TTC549 (cell line): ENCODE measurements around the gene VWA7.

Experiments
- FAIRE-seq: peaks from 2 replicates; lab custom pipeline; 2012; peaks lifted over from hg19 to GRCh38; lab: Jason Lieb, UNC

Gene VWA7

DNA sequence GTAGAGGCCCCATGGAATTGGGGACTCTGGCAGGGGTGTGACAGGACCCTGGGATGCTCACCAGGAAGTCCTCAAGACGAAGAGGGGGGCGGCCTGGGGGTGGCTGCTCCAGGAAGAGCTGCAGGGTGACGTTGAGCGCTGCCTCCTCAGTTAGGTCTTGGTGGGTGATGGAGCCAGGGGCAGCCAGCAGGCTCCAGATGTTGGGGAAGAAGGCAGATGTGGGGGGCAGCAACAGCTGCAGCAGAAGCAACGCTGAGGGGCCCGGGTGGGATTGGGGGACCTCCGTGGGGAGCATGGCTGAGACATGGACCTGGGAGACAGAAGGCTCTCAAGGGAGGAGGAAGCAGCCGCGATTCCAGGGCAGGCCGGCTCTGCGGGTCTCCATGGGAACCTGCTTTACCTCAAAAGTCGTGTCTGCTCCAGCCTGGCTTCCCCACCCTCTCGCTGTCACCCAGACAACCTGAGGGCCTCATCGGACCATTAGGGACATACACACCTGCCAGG lies 591 bp downstream of the VWA7 start:
- no peak for FAIRE-seq

DNA sequence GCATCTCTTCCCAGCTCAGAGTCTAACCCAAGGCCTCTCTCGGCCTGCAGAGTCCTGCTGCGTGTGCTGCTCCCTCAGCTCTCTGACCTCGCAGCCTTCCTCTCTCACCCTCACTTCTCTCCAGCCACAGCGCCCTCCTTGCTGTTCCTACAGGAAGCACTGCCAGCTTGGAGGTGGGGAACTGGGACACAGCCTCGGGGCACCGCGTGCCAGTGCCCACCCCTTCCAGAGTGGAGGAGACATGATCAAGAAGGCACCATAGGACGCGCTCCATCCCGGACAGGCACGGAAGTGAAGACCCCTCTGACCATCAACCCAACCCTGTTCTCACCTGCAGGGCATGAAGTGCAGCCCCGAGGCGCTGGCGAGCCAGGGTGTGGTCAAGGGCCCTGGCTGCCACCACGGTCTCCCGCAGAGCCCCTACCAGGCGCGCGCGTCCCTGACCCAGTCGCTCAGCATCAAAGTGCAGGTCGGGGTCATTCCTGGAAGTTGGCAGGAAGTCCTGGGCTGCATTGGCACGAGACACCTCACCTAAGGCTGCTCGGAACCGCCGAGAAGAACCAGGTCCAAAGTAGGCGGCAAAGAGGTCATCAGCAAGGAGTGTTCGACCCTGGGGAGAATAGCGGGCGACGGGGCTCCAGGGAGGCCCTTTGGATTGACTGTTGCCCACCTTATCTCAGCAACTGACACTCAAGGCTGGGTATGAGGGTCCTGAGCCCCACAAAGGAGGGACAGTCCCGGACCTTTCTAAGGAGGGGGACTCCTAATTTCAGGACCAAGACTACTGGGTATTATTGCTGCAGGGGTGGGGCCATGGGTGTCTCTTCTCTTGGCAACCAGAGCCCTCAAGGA lies 1.3 kb downstream of the VWA7 start:
- FAIRE-seq = no peak

DNA sequence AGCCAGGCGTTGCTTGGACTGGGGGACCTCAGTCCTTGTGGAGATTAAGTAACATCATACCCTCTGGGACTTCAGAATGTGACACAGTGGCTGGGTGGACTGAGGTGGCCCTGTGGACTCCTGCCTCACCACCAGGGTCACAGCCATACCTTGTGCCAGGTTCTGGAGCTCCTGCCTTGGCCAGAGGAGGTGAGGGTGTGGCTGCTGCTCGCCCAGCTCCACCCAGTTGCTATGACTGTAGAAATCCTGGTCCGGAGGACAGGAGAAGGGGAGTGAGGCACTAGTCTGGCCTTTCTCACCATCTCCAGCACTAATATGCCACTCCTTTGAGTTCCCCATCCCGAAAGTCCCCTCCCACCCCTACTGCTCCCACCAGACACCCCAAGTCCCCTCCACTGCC lies 1.9 kb downstream of the VWA7 start:
- FAIRE-seq = no peak

DNA sequence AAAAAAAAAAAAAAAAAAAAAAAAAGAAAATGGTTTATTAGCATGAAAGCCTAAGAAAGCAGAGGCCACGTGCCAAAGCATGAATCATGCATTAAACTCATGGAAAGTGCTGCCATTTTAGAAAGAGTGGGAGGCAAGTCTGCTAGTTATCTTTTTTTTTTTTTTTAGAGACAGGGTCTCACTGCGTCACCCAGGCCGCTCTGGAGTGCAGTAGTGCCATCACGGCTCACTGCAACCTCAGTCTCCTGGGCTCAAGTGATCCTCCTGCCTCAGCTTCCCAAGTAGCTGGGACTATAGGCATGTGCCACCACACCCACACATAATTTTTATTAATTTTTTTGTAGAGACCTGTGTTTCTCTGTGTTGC lies 5.2 kb downstream of the VWA7 start:
- FAIRE-seq = no peak

DNA sequence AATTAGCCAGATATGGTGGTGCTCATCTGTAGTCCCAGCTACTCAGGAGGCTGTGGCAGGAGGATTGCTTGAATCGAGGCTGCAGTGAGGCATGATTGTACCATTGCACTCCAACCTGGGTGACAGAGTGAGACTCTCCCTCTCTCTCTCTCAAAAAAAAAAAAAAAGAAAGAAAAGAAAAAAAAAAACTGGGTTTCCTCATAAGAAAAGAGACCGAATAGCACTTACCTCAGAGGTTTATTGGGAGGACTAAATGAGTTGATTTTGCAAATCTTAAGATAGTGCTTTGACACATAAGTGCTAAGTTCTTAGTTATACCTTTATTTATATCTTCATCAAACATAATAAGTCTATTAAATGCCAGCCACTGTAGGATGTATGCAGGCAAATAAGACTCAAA lies 6.3 kb downstream of the VWA7 start:
- no peak for FAIRE-seq

DNA sequence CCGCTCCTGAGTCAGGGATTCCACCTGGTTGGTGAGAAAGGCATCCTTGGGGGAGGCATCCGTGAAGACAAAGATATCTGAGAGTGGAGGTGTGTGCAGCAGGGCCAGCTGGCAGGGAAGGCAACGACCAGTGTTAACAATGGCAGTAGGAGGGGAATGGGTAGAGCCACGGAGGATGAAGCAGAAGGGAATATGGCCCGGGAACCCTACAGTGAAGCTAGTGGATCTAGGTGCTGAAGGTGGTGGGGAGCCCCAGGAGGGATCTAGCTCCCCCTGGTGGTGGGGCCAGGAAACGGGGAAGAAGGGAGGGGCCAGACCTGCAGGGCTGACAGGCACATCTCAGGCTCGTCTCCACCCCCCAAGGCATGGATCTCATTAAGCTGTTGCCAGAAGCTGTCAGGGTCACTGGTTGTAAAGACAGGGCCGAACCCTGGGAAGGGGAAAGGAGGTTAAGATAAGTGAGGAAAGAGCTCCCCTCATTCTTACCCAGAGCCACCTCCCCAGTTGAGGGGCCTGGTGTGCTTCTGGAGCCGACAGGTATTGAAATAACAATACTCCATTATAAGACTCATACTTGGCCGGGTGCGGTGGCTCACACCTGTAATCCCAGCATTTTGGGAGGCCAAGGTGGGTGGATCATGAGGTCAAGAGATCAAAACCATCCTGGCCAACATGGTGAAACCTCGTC lies 7.3 kb downstream of the VWA7 start:
- no peak for FAIRE-seq

DNA sequence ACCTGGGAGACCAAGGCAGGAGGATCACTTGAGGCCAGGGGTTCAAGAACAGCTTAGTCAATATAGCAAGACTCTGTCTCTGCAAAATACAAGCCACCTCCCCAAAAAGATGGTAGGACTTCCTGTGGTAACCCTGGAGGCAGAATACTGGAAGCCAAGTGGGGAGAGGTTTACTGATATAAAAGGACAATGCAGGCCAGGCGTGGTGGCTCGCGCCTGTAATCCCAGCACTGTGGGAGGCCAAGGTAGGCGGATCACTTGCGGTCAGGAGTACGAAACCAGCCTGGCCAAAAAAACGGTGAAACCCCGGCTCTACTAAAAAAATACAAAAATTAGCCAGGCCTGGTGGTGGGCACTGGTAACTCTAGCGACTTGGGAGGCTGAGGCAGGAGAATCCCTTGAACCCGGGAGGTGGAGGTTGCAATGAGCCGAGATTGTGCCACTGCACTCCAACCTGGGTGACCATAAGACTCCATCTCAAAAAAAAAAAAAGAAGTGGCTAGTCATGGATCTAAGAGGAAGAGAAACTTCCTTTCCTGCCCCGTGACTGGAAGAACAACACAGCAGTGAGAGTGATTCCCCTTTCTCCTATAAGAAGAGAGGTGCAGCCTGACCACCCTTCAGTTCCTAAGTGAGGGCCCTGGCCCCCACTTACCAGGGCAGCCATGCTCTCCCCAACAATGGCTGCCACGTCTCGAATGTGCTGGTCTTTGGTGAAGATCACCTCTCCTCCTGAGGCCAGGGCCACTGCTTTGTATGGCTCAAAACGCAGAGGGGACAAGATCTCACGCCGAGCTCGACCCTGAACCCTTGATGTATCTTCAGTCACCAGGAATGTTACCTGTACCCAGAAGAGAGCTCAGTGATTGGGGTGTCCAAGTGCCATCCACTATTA lies 8.5 kb downstream of the VWA7 start:
- no peak for FAIRE-seq

DNA sequence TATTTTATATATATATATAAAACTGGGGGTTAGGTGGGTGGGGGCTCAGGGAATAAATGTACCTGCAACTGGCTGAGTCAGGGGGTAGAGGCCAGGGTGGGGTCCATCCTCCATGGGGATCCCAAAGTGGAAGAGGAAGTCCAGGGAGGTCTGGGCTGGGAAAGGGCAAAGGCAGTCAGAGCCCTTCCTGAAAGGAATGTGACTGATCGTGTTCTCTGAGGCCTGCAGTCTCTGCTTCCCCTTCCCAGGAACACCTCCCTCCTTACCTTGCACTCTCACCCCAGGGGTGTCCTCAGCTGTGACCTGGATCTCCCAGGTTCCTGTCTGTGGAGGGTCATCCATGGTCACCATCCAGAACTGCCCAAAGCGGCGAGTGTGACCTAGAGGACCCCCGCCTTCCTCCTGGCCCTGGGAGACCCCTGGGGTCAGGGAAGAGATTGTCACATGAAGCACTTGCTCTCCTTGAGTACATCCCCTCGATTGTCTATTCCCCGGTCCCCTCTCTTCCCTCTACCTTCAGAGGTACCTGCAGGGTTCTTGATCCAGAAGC lies 10.0 kb downstream of the VWA7 start:
- no peak for FAIRE-seq

DNA sequence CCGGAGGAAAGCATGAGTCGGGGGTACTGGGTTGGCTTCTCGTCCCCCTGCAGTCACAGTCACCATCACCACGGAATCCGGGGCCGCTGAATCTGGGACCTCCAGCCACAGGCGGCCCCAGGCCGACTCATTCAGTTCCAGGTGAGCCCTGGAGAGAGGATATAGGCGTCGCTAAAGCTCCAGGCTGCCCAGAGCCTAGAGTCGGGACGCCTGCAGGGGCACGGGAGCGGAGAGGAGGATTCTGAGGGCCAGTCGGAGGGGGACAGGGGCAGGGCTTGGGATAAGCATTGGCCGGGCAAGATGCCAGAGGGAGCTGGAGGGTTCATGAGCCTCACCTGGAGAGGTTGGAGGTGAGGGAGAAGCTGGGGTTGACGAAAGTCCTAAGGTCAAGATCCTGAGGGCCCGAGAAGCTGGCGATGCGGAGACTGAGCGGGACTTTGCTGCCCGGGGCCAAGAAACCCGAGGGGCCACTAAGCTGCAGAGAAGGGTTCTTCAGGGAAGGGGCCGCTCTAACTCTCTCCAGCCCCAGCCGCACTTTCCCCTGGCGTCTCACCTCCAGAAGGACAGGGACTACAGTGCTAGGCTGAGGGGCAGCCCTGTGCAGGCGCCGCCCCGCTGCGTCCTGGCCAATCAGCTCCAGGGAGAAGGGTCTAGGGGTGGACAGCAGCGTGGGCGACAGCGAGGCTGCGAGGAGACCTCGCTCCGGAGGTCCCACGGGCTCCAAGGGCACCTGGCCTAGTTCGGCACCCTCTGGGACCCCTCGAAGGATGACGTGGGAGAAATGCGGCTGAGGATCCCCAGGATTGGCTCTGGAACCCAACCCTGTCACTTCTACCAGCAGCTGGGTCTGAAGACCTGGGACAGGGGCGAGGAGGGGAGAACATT lies 11.0 kb downstream of the VWA7 start:
- no peak for FAIRE-seq

DNA sequence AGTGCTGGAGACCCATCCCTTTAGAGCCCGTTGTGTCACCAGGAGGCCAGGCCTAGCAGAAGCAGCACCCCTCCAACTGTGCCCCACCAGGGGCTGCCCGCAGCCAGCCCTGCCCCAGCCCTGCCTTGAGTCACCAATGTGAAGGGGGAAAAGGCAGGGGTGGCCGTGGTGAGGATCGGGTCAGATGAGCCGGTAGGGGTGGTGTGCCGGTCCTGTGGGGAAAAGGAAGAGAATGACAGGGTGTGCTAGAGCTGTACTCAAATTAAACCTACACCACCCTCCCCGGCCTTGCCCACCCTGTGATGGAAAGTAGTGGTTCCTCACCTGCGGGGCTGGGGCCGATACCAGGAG lies 11.6 kb downstream of the VWA7 start:
- no peak for FAIRE-seq

DNA sequence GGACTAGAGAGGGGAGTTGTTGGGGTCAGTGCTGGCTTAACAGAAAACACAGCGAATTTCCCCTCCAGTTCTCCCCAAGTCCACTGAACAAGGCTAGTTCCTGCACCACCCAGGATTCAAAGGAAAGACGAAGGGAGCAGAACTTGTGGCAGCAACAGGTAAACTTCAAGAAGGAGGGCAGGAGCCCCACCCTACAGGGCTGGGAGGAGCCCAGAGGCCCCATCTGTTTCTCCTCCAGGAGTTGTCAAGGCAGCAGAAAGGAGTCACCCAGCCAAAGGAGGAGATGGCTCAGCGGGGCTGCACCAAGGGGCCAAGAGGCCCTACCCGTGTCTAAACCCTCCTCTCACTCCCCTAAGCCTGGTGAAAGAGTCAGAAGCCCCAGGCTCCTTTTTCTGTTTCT lies 12.9 kb downstream of the VWA7 start:
- no peak for FAIRE-seq

DNA sequence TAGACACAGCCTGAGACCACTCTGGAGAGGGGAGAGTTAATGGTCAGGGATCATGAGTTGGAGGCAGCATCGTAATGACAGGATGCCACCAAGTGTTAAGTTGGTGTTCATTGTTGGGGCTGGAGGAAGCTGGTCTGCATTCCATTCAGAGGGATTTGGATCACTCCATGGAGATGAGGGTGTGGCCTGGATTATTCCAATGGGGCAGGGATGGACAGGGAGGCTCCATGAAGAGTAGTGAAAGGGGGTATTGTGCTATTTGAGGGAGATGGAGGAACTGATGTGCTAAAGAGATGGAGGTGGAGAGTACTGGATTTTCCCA lies 13.5 kb downstream of the VWA7 start:
- no peak for FAIRE-seq

DNA sequence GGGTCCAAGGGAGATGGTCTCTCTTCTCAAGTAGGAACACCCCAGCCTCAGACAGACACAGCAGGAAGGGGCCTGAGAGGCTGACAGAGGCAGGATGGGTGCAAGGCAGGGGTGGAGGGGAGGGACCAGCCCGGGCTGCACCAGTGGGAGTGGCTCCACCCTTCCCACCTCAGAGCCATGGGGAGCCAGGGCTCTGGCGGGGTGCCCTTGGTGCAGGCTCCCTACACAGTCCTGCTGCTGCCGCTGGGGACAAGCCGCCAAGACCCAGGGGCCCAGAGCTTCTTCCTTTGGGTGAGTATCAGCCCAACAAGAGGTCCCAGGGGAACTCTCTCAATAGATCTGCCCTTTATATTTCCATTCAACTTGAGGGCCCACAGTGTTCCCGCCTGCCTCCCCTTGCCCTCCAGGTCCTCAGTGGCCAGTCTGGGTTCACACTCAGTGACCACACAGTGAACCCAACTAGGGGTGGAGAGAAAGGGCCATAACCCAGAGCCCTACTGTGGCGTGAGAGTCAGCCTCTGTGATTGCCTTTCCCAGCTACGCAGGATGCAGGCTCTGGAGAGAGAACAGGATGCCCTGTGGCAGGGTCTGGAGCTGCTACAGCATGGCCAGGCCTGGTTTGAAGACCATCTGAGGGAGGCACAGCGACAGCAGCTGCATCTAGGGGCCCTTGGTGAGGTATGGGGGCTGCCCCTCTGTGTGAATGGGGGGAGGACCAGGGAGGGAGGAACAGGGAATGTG lies 14.1 kb downstream of the VWA7 start:
- no peak for FAIRE-seq

DNA sequence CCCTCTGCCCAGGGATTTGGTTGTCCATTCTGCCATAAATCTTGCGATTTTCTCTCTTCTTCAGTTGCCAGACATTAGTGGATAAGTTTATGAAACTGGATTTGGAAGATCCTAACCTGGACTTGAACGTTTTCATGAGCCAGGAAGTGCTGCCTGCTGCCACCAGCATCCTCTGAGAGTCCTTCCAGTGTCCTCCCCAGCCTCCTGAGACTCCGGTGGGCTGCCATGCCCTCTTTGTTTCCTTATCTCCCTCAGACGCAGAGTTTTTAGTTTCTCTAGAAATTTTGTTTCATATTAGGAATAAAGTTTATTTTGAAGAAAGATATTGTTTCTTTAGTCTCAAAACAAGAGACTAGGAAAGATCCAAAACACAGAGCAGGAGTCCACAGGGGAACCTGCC lies 14.8 kb downstream of the VWA7 start, which contains the start of gene SAPCD1:
SAPCD1 (plus strand) TSS at position 301 of the 400 bp plus-strand sequence. CDS start 399 bp downstream, outside the sequence.
- no peak for FAIRE-seq

DNA sequence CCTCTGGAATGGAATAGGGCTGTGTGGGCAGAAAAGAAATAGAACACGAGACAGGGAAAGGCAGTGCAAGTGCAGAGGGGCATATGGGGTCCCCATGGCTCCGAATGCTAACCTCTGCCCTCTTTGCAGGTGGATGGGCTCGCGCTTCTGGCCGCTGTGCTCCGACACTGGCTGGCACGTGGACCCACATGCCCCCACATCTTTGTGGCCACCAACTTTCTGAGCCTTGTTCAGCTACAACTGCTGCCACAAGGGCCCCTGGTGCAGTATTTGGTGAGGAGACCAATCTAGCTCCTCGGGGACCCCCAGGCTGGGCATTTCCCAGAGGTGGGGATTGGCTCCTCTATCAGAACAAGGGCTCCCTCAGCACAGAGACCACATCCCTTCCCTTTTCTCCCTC lies 15.8 kb downstream of the VWA7 start:
- FAIRE-seq = no peak

DNA sequence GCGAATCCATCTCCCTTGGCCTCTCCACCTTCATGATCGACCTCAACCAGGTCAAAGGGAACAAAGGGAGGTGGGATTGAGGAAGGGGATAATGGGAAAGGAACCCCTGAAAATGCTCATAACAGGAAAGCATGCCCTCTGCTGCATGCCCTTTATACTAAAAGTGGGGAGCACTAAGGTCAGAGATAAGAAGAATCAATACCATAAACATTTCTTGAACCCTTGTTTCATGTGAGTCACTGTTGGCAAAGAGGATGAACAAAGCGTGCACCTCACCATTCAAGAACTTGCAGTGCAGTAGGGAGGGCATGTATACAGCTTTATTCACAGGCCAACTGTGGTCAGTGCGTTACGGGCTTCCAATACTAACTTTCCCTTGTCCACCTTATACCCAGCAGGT lies 16.3 kb downstream of the VWA7 start:
- no peak for FAIRE-seq

DNA sequence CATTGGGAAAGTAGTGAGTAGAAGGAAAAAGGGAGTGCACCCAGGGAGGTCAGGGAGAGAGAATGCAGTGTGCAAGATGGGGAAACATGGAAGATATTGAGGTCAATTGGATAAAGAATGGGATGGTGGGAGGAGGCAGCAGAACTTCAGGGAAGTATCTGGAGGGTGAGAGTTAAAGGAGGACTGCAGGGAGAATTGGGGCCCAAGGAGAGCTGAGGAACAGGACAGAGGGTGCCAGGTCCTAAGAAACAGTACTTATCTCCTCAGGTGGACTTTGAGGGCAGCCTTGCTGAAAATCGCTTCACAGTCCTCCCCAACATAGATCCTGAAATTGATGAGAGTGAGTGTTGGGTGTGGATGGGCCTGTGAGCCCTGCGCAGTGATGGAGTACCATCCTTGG lies 18.8 kb downstream of the VWA7 start:
- FAIRE-seq = no peak

DNA sequence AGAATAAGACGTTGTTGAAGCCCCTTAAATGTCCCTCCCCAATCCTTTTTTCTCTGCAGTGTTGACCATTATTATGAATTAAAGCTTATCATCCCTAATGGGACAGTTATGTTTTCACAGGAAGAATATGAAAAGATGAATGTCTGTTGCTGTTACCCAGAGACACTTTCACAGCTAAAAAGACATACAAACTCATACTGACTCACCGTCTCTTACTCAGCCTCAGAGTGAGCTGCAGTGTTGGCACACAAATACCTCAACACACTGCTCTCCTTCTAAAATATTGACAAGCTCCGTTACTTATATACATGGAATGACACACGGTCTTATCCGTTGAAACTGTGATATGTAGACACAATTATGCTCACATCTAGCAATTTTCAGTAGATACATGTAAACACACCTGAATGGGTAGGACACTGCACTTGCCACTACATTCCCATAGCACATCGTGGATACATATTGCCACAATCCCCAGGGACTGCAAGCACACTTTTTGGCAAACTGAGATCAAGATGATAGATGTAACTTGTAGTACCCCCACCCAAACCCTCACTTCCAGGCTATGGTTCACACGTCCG lies 24.3 kb downstream of the VWA7 start:
- FAIRE-seq = no peak

DNA sequence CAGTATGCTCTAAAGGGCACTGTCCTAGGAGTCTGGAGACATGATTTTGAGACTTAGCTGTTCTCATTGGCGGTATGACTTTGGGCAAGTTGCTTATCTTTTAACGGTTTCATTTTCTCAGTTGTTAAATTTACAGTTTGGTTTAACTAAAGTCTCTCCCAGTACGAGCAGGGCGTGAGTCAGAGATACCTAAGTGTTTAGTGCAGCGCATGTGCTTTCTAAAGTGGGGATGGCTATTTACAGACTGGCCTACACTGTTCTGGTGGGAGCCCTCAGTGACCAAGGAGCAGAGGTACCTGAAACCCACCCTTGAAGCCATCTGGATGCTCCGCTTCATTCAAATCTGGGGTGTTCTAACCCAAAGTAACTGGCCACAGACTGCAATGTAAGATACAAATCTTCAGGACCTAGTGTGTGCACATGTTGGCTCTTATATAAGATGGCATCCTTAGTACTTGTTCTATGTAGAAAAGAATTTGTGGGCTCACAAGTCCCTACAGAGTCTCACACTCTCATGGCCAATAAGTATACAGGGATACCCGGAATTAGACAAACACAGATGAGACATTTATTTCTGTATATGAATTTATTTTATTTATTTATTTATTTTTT lies 26.6 kb downstream of the VWA7 start:
- FAIRE-seq = no peak
